HCT116 (cell line): ENCODE results near the gene CAMSAP1.

ENCODE experiments used
- CBX3 ChIP-seq: IDR thresholded peaks from 2 replicates; pipeline ENCODE4 v1.6.1; 2012; ENCODE audit warnings: low read depth
- CTCF ChIP-seq, 3 experiments: fragments of 200-600 bp in 1 of 3; sonication (generic) in 1 of 3; IDR thresholded peaks in 2 of 3; conservative IDR thresholded peaks in 1 of 3; 2 replicates each; pipeline ENCODE4 v1.5.1; 2012 to 2017; ENCODE audit warnings: low read depth in 2 of 3, low read length in 2 of 3, antibody characterized with exemption in 1 of 3, borderline replicate concordance in 1 of 3, control low read depth in 1 of 3, mild to moderate bottlenecking in 1 of 3, mixed read lengths in 1 of 3, mixed run types in 1 of 3, moderate library complexity in 1 of 3; ENCODE audit not compliant: insufficient read depth in 1 of 3
- EGR1 ChIP-seq: IDR thresholded peaks from 2 replicates; pipeline ENCODE4 v1.6.1; 2012; ENCODE audit warnings: low read depth
- EZH2 ChIP-seq: fragments of 200-600 bp; sonication (generic); IDR thresholded peaks from 2 replicates; pipeline ENCODE4 v1.6.1; 2017; ENCODE audit warnings: antibody characterized with exemption, mixed run types
- JUND ChIP-seq: IDR thresholded peaks from 2 replicates; pipeline ENCODE4 v1.6.1; 2012
- POLR2A ChIP-seq: IDR thresholded peaks from 2 replicates; pipeline ENCODE4 v1.7.0; 2011; ENCODE audit warnings: borderline replicate concordance; ENCODE audit not compliant: insufficient read depth, insufficient read length; ENCODE audit errors: extremely low read depth
- POLR2AphosphoS5 ChIP-seq: IDR thresholded peaks from 2 replicates; pipeline ENCODE4 v1.6.1; 2011; ENCODE audit warnings: mild to moderate bottlenecking, low read depth, low read length, moderate library complexity
- RAD21 ChIP-seq: IDR thresholded peaks from 2 replicates; pipeline ENCODE4 v1.6.1; 2012; ENCODE audit warnings: low read depth, mild to moderate bottlenecking
- REST ChIP-seq: IDR thresholded peaks from 2 replicates; pipeline ENCODE4 v1.6.1; 2012; ENCODE audit warnings: low read depth
- TCF7L2 ChIP-seq: IDR thresholded peaks from 2 replicates; pipeline ENCODE4 v1.7.0; 2011; ENCODE audit warnings: borderline replicate concordance, inconsistent platforms; ENCODE audit not compliant: insufficient read depth, insufficient read length; ENCODE audit errors: extremely low read depth
- ZBTB33 ChIP-seq: IDR thresholded peaks from 2 replicates; pipeline ENCODE4 v1.6.1; 2011; ENCODE audit warnings: mild to moderate bottlenecking, low read length, moderate library complexity; ENCODE audit not compliant: insufficient replicate concordance; ENCODE audit errors: extremely low read depth
- ZFX ChIP-seq: fragments of 450-650 bp; IDR thresholded peaks from 2 replicates; pipeline ENCODE4 v1.6.1; 2017
- ZNF274 ChIP-seq: fragments of 200-500 bp; sonication (Bioruptor generic); IDR thresholded peaks from 2 replicates; pipeline ENCODE4 v1.6.1; 2014; ENCODE audit warnings: mild to moderate bottlenecking, low read depth, low read length, inconsistent platforms
- TF ChIP-seq, protein P1 (sequence below): IDR thresholded peaks from 2 replicates; pipeline ENCODE4 v1.6.1; 2012

DNA sequence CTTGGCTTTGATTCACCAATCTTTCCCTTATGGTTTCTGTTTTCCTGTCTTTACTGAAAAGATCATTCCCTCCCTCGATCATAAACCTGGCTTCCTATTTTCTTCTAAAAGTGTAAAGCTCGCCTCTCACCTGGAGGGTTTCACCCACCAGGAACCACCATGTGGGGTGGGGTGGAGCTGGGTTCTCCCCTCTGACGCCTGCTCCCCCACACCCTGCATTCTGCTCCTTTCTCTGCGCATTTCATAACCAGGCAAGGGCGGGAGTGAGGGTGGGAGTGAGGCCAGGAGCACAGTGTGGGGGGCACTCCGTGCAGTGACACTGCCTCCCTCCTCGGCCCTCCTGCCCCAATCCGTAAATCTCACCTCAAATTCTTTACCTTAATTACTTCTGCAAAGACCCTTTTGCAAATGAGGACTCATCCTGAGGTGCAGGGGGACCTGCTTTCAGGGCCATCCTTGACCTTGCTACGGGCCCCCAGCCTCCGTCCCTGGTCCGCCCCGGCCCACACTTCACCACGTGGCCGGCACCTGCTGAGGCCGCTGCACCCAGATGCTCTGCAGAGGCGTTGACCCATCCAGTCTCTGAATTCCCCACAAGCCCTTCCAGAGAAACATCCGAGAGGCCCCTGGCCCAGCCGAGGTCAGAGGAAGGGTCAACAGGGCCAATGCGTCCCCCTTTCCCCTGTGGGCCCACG is 146.0 kb downstream of the CAMSAP1 start:
- TF ChIP-seq CTCF (IDR thresholded peaks at IDR 0.05 in 2 of 3, conservative IDR thresholded peaks at IDR 0.05 in 1 of 3; ENCODE audit: borderline replicate concordance in 1 of 3, insufficient read depth in 1 of 3, low read depth in 2 of 3, low read length in 2 of 3): no peak
- TF ChIP-seq ZNF274: no peak
- TF ChIP-seq TCF7L2: no peak
- no peak for TF ChIP-seq POLR2A
- no peak for TF ChIP-seq POLR2AphosphoS5
- TF ChIP-seq REST: no peak
- no peak for TF ChIP-seq JUND
- TF ChIP-seq EZH2: no peak
- no peak for TF ChIP-seq RAD21
- TF ChIP-seq CBX3: no peak
- no peak for TF ChIP-seq EGR1
- TF ChIP-seq, protein P1, sequence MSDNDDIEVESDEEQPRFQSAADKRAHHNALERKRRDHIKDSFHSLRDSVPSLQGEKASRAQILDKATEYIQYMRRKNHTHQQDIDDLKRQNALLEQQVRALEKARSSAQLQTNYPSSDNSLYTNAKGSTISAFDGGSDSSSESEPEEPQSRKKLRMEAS: no peak
- no peak for TF ChIP-seq ZBTB33
- TF ChIP-seq ZFX: no peak
